HepG2 (cell line): ENCODE measurements around the gene BRD2. TPM values are rescaled to one million over a fixed set of nuclear protein-coding genes. Genes with fewer than 3 reads are reported as not detected.
A peak's percentile ranks its signal among the peaks of the same experiment; 100 is the strongest.

Experiments used
- ATF2 ChIP-seq: sonication (generic); formaldehyde crosslinking; IDR thresholded peaks from 2 replicates; pipeline ENCODE4 v1.4.0; 2020; ENCODE audit warnings: missing genetic modification reagents
- CBX1 ChIP-seq: IDR thresholded peaks from one replicate; pipeline ENCODE4 v1.6.1; 2016; ENCODE audit warnings: antibody characterized with exemption, low read depth
- DNMT3B ChIP-seq: conservative IDR thresholded peaks from 2 replicates; pipeline ENCODE4 v1.6.1; 2016; ENCODE audit warnings: missing biosample characterization, control low read depth
- FIP1L1 ChIP-seq: fragments of 200-400 bp; formaldehyde crosslinking; IDR thresholded peaks from 2 replicates; pipeline ENCODE4 v1.6.1; 2018; ENCODE audit warnings: low read depth, mild to moderate bottlenecking, low read length, moderate library complexity, borderline replicate concordance; ENCODE audit not compliant: insufficient read depth
- FOXM1 ChIP-seq: sonication (generic); formaldehyde crosslinking; IDR thresholded peaks from 2 replicates; pipeline ENCODE4 v1.5.0; 2020; ENCODE audit warnings: missing genetic modification reagents
- GATAD2A ChIP-seq: IDR thresholded peaks from 2 replicates; pipeline ENCODE4 v1.6.1; 2016
- KDM5A ChIP-seq: fragments of 200-600 bp; sonication (generic); IDR thresholded peaks from 2 replicates; pipeline ENCODE4 v1.7.0; 2018; ENCODE audit warnings: antibody characterized with exemption, mild to moderate bottlenecking, low read length, borderline replicate concordance
- MTERF4 ChIP-seq: sonication (generic); formaldehyde crosslinking; IDR thresholded peaks from 2 replicates; pipeline ENCODE4 v1.8.0; 2023; ENCODE audit warnings: mild to moderate bottlenecking, missing genetic modification reagents
- NBN ChIP-seq: fragments of 450-650 bp; conservative IDR thresholded peaks from 2 replicates; pipeline ENCODE4 v1.6.1; 2017
- NFATC3 ChIP-seq: sonication (generic); formaldehyde crosslinking; IDR thresholded peaks from 2 replicates; pipeline ENCODE4 v1.5.1; 2020; ENCODE audit warnings: mild to moderate bottlenecking, missing genetic modification reagents
- PLRG1 ChIP-seq: fragments of 450-650 bp; conservative IDR thresholded peaks from 2 replicates; pipeline ENCODE4 v1.6.1; 2016
- SALL2 ChIP-seq: sonication (generic); formaldehyde crosslinking; IDR thresholded peaks from 2 replicates; pipeline ENCODE4 v1.8.1; 2023; ENCODE audit warnings: mild to moderate bottlenecking, missing genetic modification reagents, inconsistent platforms
- SETDB1 ChIP-seq: sonication (generic); formaldehyde crosslinking; IDR thresholded peaks from 2 replicates; pipeline ENCODE4 v1.5.1; 2020; ENCODE audit warnings: missing genetic modification reagents, mild to moderate bottlenecking, borderline replicate concordance
- SMAD1 ChIP-seq: sonication (generic); formaldehyde crosslinking; IDR thresholded peaks from 2 replicates; pipeline ENCODE4 v1.4.0; 2020; ENCODE audit warnings: missing genetic modification reagents, low read depth, mild to moderate bottlenecking, borderline replicate concordance
- SRSF4 ChIP-seq: fragments of 200-400 bp; formaldehyde crosslinking; IDR thresholded peaks from one replicate; pipeline ENCODE4 v1.6.1; 2018; ENCODE audit warnings: mild to moderate bottlenecking, low read depth, low read length, moderate library complexity; ENCODE audit not compliant: poor library complexity, severe bottlenecking
- STAT5B ChIP-seq: sonication (generic); formaldehyde crosslinking; IDR thresholded peaks from 2 replicates; pipeline ENCODE4 v1.4.0; 2020; ENCODE audit warnings: missing genetic modification reagents
- ZKSCAN8 ChIP-seq: IDR thresholded peaks from 2 replicates; pipeline ENCODE4 v1.6.1; 2016; ENCODE audit warnings: borderline replicate concordance, missing genetic modification reagents, missing compliant biosample characterization
- ZNF160 ChIP-seq: sonication (generic); formaldehyde crosslinking; IDR thresholded peaks from 2 replicates; pipeline ENCODE4 v1.8.0; 2022; ENCODE audit warnings: mild to moderate bottlenecking, inconsistent platforms, missing genetic modification reagents
- ZNF234 ChIP-seq: sonication (generic); formaldehyde crosslinking; conservative IDR thresholded peaks from 2 replicates; pipeline ENCODE4 v1.5.1; 2020; ENCODE audit warnings: mild to moderate bottlenecking, missing genetic modification reagents
- ZNF331 ChIP-seq: sonication (generic); formaldehyde crosslinking; IDR thresholded peaks from 2 replicates; pipeline ENCODE4 v1.4.0; 2020; ENCODE audit warnings: missing genetic modification reagents
- ZNF431 ChIP-seq: sonication (generic); formaldehyde crosslinking; IDR thresholded peaks from 2 replicates; pipeline ENCODE4 v1.9.0; 2022; ENCODE audit warnings: missing genetic modification reagents, low read depth, mild to moderate bottlenecking, borderline replicate concordance
- ZNF44 ChIP-seq: sonication (generic); formaldehyde crosslinking; IDR thresholded peaks from 2 replicates; pipeline ENCODE4 v1.5.1; 2020; ENCODE audit warnings: mild to moderate bottlenecking, missing genetic modification reagents
- ZNF674 ChIP-seq: sonication (generic); formaldehyde crosslinking; IDR thresholded peaks from 2 replicates; pipeline ENCODE4 v1.5.0; 2020; ENCODE audit warnings: low read depth, mild to moderate bottlenecking, missing genetic modification reagents
- ZNF724P ChIP-seq: sonication (generic); formaldehyde crosslinking; IDR thresholded peaks from 2 replicates; pipeline ENCODE4 v1.8.0; 2022; ENCODE audit warnings: missing genetic modification reagents, borderline replicate concordance
- ZNF781 ChIP-seq: sonication (generic); formaldehyde crosslinking; IDR thresholded peaks from 2 replicates; pipeline ENCODE4 v1.5.1; 2020; ENCODE audit warnings: borderline replicate concordance, mild to moderate bottlenecking, missing genetic modification reagents; ENCODE audit errors: not compliant biosample characterization
- polyA plus RNA-seq, 8 experiments: library from polyadenylated mRNA; depleted of rRNA in 3 of 8; stranded (reverse) in 7 of 8; unstranded in 1 of 8; fragments of >200 nt; fragmentation: Illumina TruSeq in 4 of 8; extraction: Trizol in 4 of 8; gene quantifications; 2 replicates each; pipeline versions ENCODE4 v1.2.1 to v1.2.3, GENCODE V29; 2011 to 2016; ENCODE audit warnings: low read depth in 4 of 8, missing spikeins in 1 of 8, mixed read lengths in 1 of 8; ENCODE audit not compliant: insufficient read depth in 1 of 8
- total RNA-seq, 5 experiments: library from RNA; depleted of rRNA; stranded (reverse); fragments of >200 nt; fragmentation: Illumina TruSeq; extraction: Trizol; gene quantifications; 2 replicates each; pipeline ENCODE4 v1.2.3, GENCODE V29; 2016; ENCODE audit warnings: low read depth in 1 of 5
- TF ChIP-seq, protein P1 (sequence below): sonication (generic); formaldehyde crosslinking; conservative IDR thresholded peaks from 2 replicates; pipeline ENCODE4 v1.8.0; 2022; ENCODE audit warnings: mild to moderate bottlenecking, moderate library complexity, missing genetic modification reagents

Gene BRD2
- total and polyA plus RNA-seq, 2 of the 13 experiments (the other 11 are each of a cell fraction or from before 2014, with no cell fraction given) = 143 to 202 TPM

GRCh38 chr6:32972353-32973143 lies 4.2 kb downstream of the BRD2 start (continued):
- TF ChIP-seq SRSF4 = peak; percentile 52
- TF ChIP-seq FOXM1 (CRISPR knock-in tag) = no peak
- no peak for TF ChIP-seq SETDB1 (CRISPR knock-in tag)
- TF ChIP-seq, protein P1, sequence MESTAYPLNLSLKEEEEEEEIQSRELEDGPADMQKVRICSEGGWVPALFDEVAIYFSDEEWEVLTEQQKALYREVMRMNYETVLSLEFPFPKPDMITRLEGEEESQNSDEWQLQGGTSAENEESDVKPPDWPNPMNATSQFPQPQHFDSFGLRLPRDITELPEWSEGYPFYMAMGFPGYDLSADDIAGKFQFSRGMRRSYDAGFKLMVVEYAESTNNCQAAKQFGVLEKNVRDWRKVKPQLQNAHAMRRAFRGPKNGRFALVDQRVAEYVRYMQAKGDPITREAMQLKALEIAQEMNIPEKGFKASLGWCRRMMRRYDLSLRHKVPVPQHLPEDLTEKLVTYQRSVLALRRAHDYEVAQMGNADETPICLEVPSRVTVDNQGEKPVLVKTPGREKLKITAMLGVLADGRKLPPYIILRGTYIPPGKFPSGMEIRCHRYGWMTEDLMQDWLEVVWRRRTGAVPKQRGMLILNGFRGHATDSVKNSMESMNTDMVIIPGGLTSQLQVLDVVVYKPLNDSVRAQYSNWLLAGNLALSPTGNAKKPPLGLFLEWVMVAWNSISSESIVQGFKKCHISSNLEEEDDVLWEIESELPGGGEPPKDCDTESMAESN = 0 out of 2 replicates have a peak, but pooled peaks have one; percentile 51
- TF ChIP-seq ZNF781 = no peak
- TF ChIP-seq SMAD1 (CRISPR knock-in tag) = peak; percentile 53; the same call in 1 of the 2 replicates
- TF ChIP-seq CBX1 = no peak
- TF ChIP-seq ZNF44 = no peak; the same call in 1 of the 2 replicates
- no peak for TF ChIP-seq PLRG1
- TF ChIP-seq ZNF160 = 0 out of 2 replicates have a peak, but pooled peaks have one; percentile 42
- TF ChIP-seq MTERF4 (CRISPR knock-in tag) = 0 out of 2 replicates have a peak, but pooled peaks have one; percentile 30
- no peak; the same call in 1 of the 2 replicates for TF ChIP-seq ZNF431
- TF ChIP-seq ZNF674 (CRISPR knock-in tag) = no peak
- TF ChIP-seq ZNF724P (CRISPR knock-in tag) = no peak
- no peak for TF ChIP-seq ATF2
- no peak for TF ChIP-seq STAT5B (CRISPR knock-in tag)
- 0 out of 2 replicates have a peak, but pooled peaks have one; percentile 84 for TF ChIP-seq FIP1L1
- TF ChIP-seq ZKSCAN8 (CRISPR knock-in tag) = no peak
- peak; percentile 96 for TF ChIP-seq ZNF234
- peak; percentile 77 for TF ChIP-seq KDM5A
- no peak for TF ChIP-seq DNMT3B (CRISPR knock-in tag)
- TF ChIP-seq GATAD2A (CRISPR knock-in tag) = no peak
- no peak for TF ChIP-seq NBN
- peak; percentile 14; the same call in 1 of the 2 replicates for TF ChIP-seq ZNF331 (CRISPR knock-in tag)
- TF ChIP-seq SALL2 (CRISPR knock-in tag) = no peak
- no peak for TF ChIP-seq NFATC3
